SKM-1 (cell line): Measurements from ENCODE around the gene LRRFIP2.
"Not testable (repeated sequence)": the region's sequence is repeated elsewhere in the genome, so short reads cannot be mapped to it uniquely, and the experiment has no call there.

Experiments
- DNase-seq: peaks from one replicate; lab custom pipeline; 2025; ENCODE audit not compliant: unreplicated experiment; lab: John Stamatoyannopoulos, UW

Gene LRRFIP2

GRCh38 chr3:37072892-37073291 is 101.5 kb downstream of the LRRFIP2 start:
- no peak for DNase-seq

- no peak for DNase-seq
Observed at GRCh38 chr3:37071921-37072320, 102.5 kb downstream of the LRRFIP2 start.

DNA sequence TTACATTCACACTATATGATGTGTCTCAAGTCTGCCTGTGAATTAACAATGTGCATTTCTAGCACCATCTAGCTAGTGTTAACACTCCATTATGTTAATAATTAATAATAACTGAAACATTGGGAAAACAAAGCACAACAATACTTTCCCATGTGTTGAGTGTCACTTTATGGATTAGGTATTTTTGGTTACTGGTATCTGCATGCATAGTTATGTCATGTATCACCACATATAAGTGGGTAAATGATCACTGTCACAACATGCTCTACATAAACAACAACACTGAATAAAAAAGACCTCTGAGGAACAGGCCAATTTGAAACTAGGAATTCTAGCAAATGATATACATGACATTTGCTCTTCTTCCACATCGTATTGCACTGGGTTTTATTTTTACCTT is 106.4 kb downstream of the LRRFIP2 start:
- DNase-seq, result no peak

DNA sequence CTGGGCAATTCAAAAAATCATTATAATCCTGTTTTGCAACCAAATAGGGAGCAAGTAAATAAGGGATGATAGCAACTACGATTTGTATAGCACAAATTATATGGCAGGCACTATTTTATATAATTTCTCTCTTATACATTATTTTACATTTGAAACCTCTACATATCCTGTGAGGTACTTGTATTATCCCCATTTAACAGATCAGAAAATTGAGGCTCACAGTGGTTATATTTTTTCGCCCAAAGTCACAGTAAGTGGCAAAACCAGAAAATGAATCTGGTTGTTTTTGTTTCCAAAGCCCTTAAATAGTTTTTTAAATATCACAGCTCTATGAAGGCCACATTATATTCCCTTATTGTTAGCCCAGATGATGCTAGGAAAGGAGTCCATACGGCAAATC is 106.8 kb downstream of the LRRFIP2 start:
- no peak for DNase-seq

DNA sequence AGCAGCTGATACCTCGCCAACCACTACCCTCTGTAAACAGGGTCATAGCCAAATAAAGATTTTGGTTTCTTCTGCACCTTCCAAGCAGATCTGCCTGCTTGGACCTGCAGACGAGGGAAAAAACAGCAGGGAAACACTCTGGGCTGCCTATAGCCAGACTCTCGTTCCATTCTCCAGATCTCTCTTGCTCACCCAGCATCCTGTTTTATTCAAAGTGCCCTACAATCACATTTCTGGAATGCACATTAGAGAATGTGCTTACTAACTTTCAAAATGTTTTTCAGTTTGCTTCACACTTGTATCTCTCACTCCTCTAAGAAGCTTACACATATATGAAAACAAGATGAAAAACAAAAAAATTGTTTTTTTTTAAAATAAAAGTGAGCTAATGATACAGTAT is 109.6 kb downstream of the LRRFIP2 start:
- DNase-seq, result no peak

DNA sequence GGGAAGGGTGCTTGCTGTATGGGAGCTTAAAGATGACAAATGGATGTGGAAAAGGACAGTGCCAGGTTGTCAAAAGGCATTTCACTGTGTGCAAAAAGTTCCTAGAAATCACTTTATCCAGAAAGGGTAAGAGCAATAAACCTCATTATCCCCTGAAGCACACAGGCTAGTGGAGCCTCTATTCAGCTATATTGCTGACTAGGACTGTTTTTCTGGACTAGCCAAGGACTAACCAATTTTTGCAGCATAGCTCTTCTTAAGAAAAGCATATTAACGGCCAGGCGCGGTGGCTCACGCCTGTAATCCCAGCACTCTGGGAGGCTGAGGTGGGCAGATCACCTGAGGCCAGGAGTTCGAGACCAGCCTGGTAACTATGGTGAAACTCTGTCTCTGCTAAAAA is 116.3 kb downstream of the LRRFIP2 start:
- no peak for DNase-seq

DNA sequence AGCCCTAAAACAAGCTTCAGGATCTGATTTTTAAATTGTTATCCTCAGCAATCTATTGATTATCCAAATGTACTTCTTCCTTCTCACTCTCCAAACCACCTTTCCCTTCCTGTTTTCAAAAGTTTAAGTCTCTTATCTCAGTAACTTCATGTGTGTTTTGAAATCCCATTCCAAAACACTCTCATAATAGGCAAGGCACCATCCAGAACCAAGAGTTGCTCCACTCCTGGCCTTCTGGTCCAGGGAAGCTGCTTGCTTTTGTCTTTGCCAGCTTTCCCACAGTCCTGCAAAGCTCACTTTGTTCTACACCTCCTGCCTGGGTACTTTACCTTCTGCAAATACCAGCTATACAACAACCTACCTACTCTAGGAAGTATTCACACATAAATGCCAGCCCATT is 117.6 kb downstream of the LRRFIP2 start:
- DNase-seq, result no peak

DNA sequence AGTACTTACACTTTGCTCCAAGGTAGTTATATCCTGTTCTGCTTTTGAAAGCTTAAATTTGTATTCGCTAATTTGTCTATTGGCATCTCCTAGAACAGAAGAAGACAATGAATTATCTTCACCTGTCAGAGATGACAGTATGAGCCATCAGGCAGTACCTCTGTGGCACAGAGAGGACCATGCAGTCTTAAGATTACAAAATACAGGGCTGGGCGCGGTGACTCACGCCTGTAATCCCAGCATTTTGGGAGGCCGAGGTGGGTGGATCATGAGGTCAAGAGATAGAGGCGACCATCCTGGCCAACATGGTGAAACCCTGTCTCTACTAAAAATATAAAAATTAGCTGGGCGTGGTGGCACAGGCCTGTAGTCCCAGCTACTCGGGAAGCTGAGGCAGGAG is 119.3 kb downstream of the LRRFIP2 start:
- not testable (repeated sequence) for DNase-seq

GRCh38 chr3:37054370-37054769 is 120.0 kb downstream of the LRRFIP2 start:
- no peak for DNase-seq

GRCh38 chr3:37053753-37054152 is 120.6 kb downstream of the LRRFIP2 start:
- no peak for DNase-seq

- DNase-seq, result no peak
Observed at GRCh38 chr3:37053337-37053736, 121.0 kb downstream of the LRRFIP2 start.

DNA sequence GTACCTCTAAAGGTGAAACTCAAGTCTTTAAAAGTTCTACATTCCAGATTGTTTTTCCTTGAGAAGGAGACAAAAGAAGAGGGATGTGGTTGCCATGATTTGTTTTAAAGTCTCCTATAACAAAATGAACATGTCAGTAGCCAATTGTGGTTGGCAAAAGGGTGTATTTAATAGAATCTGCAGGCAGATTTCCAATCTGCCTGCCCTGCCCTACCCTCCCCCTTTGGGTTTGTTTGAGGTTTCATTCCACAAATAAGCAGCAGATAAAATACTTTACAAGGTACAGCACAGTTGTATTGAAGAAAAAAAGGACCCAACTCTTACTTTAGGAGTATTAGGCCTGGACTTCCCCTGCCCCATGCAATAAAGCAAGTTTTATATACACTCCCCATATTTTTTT is 121.5 kb downstream of the LRRFIP2 start:
- DNase-seq, result no peak

GRCh38 chr3:37050282-37050681 is 124.1 kb downstream of the LRRFIP2 start:
- no peak for DNase-seq

- DNase-seq, result not testable (repeated sequence)
Observed at GRCh38 chr3:37042712-37043111, 131.7 kb downstream of the LRRFIP2 start.

DNA sequence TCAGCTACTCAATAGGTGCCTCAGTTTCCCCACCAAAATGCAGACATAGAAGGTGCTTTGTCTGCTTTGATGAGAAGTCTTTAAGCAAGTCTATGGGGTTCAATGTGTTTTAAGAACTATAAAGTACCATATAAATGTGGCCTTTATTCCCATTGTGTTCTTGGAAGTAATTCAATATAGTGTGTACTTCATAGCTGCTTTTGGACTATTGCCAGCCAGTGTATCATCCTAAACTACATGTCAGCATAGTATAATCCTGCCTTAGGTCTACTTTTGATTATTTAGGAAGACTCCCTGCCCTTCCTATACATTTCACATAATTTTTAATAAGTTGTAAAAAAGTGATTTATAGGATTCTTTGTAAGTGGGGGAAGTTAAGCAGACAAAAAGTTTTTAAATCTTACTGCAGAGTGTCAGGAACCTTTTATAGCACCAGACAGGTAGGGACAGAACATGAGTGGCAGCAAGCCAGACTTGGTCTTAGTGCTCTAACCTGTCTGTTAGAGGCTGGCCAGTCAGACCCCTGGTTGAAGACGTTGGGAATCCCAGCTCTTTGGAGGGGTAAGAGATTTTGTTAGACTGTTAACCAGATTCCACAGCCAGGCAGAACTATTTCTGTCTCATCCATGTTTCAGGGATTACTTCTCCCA is 132.7 kb downstream of the LRRFIP2 start:
- DNase-seq, result no peak

DNA sequence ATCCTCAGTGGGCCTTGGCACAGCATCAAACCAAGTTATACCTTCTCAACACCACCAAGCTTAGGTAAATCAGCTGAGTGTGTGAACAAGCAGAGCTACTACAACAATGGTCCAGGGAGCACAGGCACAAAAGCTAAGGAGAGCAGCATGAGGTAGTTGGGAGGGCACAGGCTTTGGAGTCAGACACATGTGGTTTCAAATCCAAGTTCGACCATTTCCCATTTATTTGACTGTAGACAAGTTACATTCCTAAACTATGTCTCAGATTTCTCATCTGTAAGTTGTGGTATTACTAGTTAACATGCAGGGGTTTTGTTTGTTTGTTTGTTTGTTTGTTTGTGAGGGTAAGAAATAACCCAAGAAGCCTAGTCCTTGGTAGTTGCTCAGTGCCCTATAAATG is 134.2 kb downstream of the LRRFIP2 start:
- no peak for DNase-seq

- no peak for DNase-seq
Observed at GRCh38 chr3:37039161-37039846, 135.1 kb downstream of the LRRFIP2 start.

GRCh38 chr3:37037352-37037751 is 137.0 kb downstream of the LRRFIP2 start:
- no peak for DNase-seq

DNA sequence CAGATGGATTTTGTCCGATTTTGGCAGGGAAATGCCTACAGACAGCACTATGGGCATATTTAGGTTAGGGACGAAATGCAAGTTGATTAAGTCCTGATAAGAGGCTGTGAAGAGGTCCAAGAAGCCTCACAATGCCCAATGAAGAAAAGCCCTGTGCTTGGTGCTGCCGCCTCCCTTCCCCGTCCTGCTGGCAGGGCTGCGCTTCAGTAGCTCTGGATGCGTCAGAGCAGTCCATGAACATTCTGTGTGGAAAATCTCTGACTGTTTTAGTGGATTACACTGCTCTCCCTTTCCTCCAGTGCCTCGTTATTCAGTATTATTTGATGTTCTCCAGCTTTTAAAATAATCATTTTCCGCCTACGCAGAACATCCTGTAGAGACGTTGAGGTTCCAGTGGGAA is 141.4 kb downstream of the LRRFIP2 start:
- no peak for DNase-seq

- DNase-seq, result no peak
Observed at GRCh38 chr3:37031096-37031682, 143.2 kb downstream of the LRRFIP2 start.

DNA sequence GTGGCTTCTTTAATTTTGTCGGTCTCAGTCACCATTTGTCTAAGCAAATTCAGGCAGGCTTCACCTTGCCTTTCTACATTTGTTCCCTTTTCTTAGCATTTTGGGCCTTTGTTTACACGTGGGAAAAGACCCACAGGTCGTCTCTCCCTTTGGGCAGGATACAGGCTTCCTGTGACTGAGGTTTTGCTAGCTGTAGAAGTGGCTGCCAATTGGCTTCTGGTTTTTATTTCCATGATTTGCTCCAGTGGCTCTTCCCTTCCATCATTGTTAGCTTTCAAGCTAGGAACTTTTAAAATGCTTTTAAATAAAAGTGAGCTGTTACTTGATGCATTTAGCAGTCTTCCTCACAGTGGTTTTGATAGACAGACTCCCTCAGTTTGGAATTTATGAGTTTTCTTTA is 143.8 kb downstream of the LRRFIP2 start:
- DNase-seq, result no peak

DNA sequence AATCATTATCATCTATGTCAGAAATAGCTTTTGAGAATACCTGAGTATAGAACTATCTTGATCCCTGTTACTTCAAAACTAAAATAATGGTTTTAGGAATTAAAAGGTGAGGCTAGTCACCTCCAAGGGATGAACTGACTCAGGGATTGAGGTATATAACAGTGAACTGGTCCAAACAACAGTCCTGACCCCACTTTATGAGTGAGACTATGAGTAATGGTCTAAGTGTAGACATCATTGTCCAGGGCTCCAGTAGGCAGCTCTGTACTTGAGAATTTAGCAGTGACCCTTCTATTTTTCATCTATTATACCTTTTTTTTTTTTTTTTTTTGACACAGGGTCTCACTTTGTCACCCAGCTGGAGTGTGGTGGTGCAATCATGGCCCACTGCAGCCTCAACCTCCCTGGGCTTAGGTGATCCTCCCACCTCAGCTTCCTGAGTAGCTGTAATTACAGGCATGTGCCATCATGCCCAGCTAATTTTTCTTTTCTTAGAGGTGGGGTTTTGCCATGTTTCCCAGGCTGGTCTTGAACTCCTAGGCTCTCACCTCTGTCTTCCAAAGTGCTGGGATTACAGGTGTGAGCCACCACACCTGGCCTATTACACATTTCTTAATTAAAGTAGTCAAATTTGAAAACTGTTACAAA is 144.7 kb downstream of the LRRFIP2 start:
- no peak for DNase-seq
